GM12873 (cell line): ENCODE results near the gene LRP1-AS.

ENCODE experiments used
- TF ChIP-seq, protein P1 (sequence below): IDR thresholded peaks from 2 replicates; pipeline ENCODE4 v1.5.1; 2012; ENCODE audit warnings: low read depth, mild to moderate bottlenecking, moderate library complexity, low read length, control low read depth; ENCODE audit not compliant: insufficient read depth; ENCODE audit errors: missing control alignments

The LRP1-AS gene

DNA sequence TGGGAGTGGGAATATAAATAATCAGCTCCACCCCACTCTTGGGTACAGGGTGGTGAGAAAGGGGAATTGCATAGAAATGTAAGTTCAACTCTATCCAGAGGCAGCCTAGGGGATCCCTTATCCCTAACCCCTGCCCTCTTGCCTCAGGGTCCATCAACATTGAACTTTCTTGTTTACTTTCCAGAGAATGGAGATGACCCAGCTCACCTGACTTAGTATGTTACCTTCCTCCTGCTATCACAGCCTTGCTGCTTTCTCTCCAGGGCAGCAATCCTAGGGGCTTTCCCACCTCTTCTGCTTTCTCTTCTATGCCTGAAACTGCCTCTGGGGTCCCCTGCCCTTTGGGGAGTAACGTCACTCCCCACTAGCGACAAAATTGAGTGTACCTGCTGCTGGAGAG is 16.5 kb downstream of the LRP1-AS start:
- TF ChIP-seq, protein P1, sequence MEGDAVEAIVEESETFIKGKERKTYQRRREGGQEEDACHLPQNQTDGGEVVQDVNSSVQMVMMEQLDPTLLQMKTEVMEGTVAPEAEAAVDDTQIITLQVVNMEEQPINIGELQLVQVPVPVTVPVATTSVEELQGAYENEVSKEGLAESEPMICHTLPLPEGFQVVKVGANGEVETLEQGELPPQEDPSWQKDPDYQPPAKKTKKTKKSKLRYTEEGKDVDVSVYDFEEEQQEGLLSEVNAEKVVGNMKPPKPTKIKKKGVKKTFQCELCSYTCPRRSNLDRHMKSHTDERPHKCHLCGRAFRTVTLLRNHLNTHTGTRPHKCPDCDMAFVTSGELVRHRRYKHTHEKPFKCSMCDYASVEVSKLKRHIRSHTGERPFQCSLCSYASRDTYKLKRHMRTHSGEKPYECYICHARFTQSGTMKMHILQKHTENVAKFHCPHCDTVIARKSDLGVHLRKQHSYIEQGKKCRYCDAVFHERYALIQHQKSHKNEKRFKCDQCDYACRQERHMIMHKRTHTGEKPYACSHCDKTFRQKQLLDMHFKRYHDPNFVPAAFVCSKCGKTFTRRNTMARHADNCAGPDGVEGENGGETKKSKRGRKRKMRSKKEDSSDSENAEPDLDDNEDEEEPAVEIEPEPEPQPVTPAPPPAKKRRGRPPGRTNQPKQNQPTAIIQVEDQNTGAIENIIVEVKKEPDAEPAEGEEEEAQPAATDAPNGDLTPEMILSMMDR: no peak

DNA sequence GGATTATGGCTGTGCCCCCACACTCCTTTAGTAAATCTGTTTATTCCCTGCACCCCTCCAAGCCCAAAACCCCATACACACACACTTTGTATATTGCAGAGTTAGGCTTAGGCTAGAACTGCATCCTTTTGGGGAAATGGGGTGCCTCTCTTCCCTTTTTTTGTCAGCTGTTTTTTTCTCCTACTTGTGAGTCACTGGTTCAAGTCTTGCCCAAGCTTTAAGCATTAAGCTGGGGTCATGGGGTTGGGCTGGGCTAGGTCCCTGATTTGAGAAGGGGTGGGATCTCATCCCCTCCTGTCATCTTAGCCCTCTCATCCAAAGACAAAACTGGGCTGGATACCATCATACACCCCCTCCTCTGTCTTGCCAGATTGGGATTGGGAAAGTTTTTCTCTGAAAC is 17.5 kb downstream of the LRP1-AS start:
- TF ChIP-seq, protein P1: no peak

DNA sequence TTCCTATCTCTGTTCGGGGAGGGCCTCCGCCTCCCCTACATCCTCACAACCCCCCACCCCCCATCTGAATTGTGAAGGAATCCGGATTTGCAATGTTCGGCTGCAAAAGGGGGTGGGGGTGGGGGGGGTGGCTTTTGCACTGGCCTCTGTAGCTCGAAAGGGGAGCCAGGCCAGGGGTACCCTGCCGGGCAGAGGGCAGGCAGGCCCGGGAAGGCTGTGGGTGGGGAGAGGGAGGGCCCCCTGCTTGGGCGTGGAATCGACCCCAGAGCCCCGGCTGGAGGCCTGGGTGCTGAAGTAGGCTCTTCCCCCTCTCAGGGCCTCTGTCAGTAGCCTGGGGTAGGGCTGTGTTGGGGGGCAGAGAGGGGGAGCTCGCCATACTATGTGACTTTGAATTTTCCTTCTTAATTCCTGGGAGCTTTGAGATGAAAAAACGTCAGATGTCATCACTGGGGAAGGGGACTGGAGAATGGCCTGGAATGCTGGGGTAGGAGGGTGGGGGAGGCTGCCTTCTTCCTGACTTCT is 18.0 kb downstream of the LRP1-AS start:
- TF ChIP-seq, protein P1: no peak

DNA sequence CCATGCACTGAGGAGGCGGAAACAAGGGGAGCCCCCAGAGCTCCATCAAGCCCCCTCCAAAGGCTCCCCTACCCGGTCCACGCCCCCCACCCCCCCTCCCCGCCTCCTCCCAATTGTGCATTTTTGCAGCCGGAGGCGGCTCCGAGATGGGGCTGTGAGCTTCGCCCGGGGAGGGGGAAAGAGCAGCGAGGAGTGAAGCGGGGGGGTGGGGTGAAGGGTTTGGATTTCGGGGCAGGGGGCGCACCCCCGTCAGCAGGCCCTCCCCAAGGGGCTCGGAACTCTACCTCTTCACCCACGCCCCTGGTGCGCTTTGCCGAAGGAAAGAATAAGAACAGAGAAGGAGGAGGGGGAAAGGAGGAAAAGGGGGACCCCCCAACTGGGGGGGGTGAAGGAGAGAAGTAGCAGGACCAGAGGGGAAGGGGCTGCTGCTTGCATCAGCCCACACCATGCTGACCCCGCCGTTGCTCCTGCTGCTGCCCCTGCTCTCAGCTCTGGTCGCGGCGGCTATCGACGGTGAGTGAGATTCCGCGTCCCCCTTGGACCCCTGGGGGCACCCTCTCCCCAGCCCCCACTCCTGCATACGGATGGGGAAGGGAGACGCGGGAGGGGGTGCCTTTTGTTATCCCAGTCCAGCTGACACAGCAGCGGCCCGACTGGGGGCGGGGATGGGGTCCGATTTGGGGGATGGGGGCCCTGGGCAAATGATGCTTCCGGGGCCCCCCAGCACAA is 18.7 kb downstream of the LRP1-AS start:
- TF ChIP-seq, protein P1: no peak

DNA sequence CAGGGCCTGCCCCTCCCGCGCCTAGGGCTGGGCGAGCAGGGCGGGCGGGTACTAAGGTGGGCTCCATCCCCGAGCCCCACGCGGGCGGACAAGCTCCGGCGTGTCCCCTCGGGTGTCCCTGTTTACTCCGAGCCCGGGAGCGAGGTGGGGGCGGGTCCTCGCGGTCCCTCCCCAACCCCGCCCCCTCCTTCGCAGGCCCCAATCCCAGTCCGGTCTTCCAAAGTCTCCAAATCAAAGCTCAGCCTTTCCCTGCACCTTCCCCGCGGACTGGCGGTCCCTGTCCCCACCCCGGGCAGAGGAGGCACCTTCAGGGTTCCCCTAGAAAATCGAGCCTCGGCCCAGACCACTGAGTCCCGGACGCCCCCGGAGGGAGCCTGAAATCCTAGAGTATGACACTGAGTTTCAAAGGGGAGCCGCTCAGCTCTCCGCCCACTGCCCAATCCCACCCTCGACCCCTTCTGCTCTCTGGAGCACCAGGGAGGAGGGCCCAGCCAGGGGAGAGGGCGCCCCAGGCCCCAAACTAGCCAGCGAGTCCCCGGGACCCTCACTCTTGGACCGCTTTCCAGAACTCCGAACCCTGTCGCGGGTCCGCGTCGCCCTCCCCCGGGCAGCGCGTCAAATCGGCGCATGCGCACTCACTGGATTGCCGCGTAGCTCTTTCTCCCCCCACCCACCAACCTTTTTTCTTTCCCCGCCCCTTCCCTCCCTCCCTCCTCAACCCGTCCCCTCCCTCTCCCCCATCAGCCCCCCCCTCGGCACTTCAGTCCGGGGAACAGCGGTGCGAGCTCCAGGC is 19.5 kb downstream of the LRP1-AS start, which contains the start of gene LRP1:
Gene LRP1 (plus strand): TSS at position 758 of the 793 bp plus-strand sequence. CDS start 482 bp downstream, outside the sequence.
- TF ChIP-seq, protein P1: no peak

DNA sequence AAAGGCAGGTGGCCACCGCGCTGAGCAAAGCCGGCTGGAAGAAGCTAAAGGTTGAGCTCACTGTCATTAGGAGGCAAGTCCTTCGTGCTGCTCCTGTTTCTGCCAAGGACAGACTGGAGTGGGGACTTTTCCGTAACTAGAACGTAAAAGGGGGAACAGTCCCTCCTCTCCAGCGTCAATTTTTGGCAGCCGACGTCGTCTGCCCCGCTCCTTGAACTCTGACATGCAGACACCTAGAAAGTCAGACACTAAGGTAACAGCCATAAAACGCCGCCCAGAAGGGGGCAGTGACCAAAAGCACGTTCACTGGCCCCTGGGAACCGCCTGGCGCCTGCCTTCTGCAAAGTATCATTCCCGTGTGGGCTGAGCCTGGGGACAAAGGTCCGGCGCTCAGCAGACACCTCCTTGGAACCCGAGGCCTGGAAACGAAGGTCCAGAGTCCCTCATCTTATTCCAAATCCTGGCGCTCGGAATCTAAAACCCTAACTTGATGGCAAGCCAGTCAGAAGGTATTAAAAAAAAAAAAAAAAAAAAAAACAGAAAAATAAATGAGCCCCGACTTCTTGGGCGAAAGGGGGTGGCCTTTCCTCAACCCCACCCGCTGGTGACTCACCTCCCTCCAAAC is 20.2 kb downstream of the LRP1-AS start:
- TF ChIP-seq, protein P1: peak; percentile 31

DNA sequence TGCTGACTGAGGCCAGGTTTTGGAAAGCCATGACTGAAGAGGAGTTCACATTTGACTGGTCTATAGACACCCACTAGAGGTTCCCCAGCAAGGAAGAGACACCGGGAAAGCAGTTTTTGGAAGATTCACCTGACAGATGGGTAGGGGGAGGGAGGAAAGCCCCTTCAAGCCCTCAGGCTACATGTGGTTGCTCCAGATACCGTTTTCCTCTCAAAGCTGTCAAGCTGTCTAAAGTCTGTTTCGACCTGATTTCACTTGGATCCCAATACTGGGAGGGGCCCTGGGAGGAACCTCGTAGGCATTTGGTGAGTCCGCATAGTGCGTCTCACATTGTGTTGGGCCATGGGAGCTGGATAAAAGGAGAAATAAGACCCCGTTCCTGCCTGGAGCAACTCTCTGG is 20.9 kb downstream of the LRP1-AS start:
- TF ChIP-seq, protein P1: no peak
